OCI-LY3 (cell line): Measurements from ENCODE around the gene CATSPERE.

Source experiments
- EZH2phosphoT487 ChIP-seq: fragments of 200-600 bp; shearing (Covaris generic); IDR thresholded peaks from 2 replicates; pipeline ENCODE4 v1.6.1; 2018; ENCODE audit warnings: antibody characterized with exemption, mixed run types, low read depth
- TF ChIP-seq, protein P1 (sequence below): fragments of 200-600, 300-600 bp; sonication (generic); IDR thresholded peaks from 2 replicates; pipeline ENCODE4 v1.5.1; 2014; ENCODE audit warnings: antibody characterized with exemption, low read length, low read depth

DNA sequence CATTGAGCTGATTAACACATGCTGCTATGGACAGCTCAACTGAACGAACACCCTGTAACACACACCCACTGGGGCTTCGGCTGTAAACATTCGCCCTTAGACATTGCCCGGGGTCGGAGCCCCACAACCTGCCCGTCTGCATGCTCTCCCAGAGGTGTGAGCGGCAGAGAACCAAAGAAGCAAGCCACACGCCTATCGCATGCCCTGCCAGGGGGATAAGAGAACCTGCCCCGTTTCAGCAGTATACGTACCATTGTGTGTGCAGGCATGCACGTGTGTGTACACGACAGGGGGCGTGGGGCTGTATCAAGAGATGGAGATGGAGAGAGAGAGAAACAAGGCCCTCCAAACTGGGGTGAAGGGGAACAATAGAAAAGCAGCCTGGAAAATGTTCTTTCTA, 181.9 kb downstream of the CATSPERE start:
- TF ChIP-seq, protein P1, sequence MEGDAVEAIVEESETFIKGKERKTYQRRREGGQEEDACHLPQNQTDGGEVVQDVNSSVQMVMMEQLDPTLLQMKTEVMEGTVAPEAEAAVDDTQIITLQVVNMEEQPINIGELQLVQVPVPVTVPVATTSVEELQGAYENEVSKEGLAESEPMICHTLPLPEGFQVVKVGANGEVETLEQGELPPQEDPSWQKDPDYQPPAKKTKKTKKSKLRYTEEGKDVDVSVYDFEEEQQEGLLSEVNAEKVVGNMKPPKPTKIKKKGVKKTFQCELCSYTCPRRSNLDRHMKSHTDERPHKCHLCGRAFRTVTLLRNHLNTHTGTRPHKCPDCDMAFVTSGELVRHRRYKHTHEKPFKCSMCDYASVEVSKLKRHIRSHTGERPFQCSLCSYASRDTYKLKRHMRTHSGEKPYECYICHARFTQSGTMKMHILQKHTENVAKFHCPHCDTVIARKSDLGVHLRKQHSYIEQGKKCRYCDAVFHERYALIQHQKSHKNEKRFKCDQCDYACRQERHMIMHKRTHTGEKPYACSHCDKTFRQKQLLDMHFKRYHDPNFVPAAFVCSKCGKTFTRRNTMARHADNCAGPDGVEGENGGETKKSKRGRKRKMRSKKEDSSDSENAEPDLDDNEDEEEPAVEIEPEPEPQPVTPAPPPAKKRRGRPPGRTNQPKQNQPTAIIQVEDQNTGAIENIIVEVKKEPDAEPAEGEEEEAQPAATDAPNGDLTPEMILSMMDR = no peak
- no peak for TF ChIP-seq EZH2phosphoT487
